ENCODE measurements around the gene ADAMTS16.

The ADAMTS16 gene

GRCh38 chr5:5335107-5335506, 195.0 kb downstream of the ADAMTS16 start:
- H3K27ac ChIP-seq (ENCODE audit: low read depth, low read length), result no peak overlapping the region
- no peaks in the 10 kb centered on the region for H3K36me3 ChIP-seq (ENCODE audit: control insufficient read depth in 1 of 2, insufficient read depth in 2 of 2, low read length in 2 of 2)
- H3K9ac ChIP-seq (ENCODE audit: low read depth in 1 of 2, low read length in 2 of 2), result no peak overlapping the region
- H3K9me3 ChIP-seq (ENCODE audit: control insufficient read depth in 1 of 2, low read length in 2 of 2), result no peaks in the 10 kb centered on the region
- no peaks in the 10 kb centered on the region for H3K4me1 ChIP-seq (ENCODE audit: control insufficient read depth in 1 of 2, insufficient read depth in 2 of 2, low read length in 2 of 2)
- no peaks in the 10 kb centered on the region for H3K27me3 ChIP-seq (ENCODE audit: control insufficient read depth in 1 of 2, insufficient read depth in 2 of 2, low read length in 2 of 2)
- H3K4me3 ChIP-seq (ENCODE audit: low read depth in 1 of 2, low read length in 2 of 2), result no peak overlapping the region

GRCh38 chr5:5335700-5336264, 195.7 kb downstream of the ADAMTS16 start:
- H3K27ac ChIP-seq (ENCODE audit: low read depth, low read length), result no peak overlapping the region
- H3K9ac ChIP-seq (ENCODE audit: low read depth in 1 of 2, low read length in 2 of 2), result no peak overlapping the region

GRCh38 chr5:5339257-5339656, 199.1 kb downstream of the ADAMTS16 start:
- H3K4me3 ChIP-seq (ENCODE audit: low read depth in 1 of 2, low read length in 2 of 2), result no peak overlapping the region
- H3K9me3 ChIP-seq (ENCODE audit: control insufficient read depth in 1 of 2, low read length in 2 of 2), result no peaks in the 10 kb centered on the region
- H3K9ac ChIP-seq (ENCODE audit: low read depth in 1 of 2, low read length in 2 of 2), result no peak overlapping the region
- H3K4me1 ChIP-seq (ENCODE audit: control insufficient read depth in 1 of 2, insufficient read depth in 2 of 2, low read length in 2 of 2), result no peaks in the 10 kb centered on the region
- H3K27ac ChIP-seq (ENCODE audit: low read depth, low read length), result no peak overlapping the region
- no peaks in the 10 kb centered on the region for H3K27me3 ChIP-seq (ENCODE audit: control insufficient read depth in 1 of 2, insufficient read depth in 2 of 2, low read length in 2 of 2)
- no peaks in the 10 kb centered on the region for H3K36me3 ChIP-seq (ENCODE audit: control insufficient read depth in 1 of 2, insufficient read depth in 2 of 2, low read length in 2 of 2)

More at GRCh38 chr5:5335700-5336264, 195.7 kb downstream of the ADAMTS16 start:
- Histone ChIP-seq H3K36me3 (ENCODE audit: control insufficient read depth in 1 of 2, insufficient read depth in 2 of 2, low read length in 2 of 2) (no peaks in the 10 kb centered on the region), H3K9me3 (ENCODE audit: control insufficient read depth in 1 of 2, low read length in 2 of 2) (no peaks in the 10 kb centered on the region), H3K4me1 (ENCODE audit: control insufficient read depth in 1 of 2, insufficient read depth in 2 of 2, low read length in 2 of 2) (no peaks in the 10 kb centered on the region), H3K27me3 (ENCODE audit: control insufficient read depth in 1 of 2, insufficient read depth in 2 of 2, low read length in 2 of 2) (no peaks in the 10 kb centered on the region), H3K4me3 (ENCODE audit: low read depth in 1 of 2, low read length in 2 of 2) (no peak overlapping the region)

- no peaks in the 10 kb centered on the region for H3K4me1 ChIP-seq (ENCODE audit: control insufficient read depth in 1 of 2, insufficient read depth in 2 of 2, low read length in 2 of 2)
- H3K36me3 ChIP-seq (ENCODE audit: control insufficient read depth in 1 of 2, insufficient read depth in 2 of 2, low read length in 2 of 2), result no peaks in the 10 kb centered on the region
- H3K27ac ChIP-seq (ENCODE audit: low read depth, low read length), result no peak overlapping the region
- H3K9me3 ChIP-seq (ENCODE audit: control insufficient read depth in 1 of 2, low read length in 2 of 2), result no peaks in the 10 kb centered on the region
- H3K9ac ChIP-seq (ENCODE audit: low read depth in 1 of 2, low read length in 2 of 2), result no peak overlapping the region
- no peaks in the 10 kb centered on the region for H3K27me3 ChIP-seq (ENCODE audit: control insufficient read depth in 1 of 2, insufficient read depth in 2 of 2, low read length in 2 of 2)
- H3K4me3 ChIP-seq (ENCODE audit: low read depth in 1 of 2, low read length in 2 of 2), result no peak overlapping the region
Observed at GRCh38 chr5:5340206-5340729, 200.1 kb downstream of the ADAMTS16 start.

- no peaks in the 10 kb centered on the region for H3K4me1 ChIP-seq (ENCODE audit: control insufficient read depth in 1 of 2, insufficient read depth in 2 of 2, low read length in 2 of 2)
- no peaks in the 10 kb centered on the region for H3K27me3 ChIP-seq (ENCODE audit: control insufficient read depth in 1 of 2, insufficient read depth in 2 of 2, low read length in 2 of 2)
- H3K9me3 ChIP-seq (ENCODE audit: control insufficient read depth in 1 of 2, low read length in 2 of 2), result no peaks in the 10 kb centered on the region
- no peaks in the 10 kb centered on the region for H3K36me3 ChIP-seq (ENCODE audit: control insufficient read depth in 1 of 2, insufficient read depth in 2 of 2, low read length in 2 of 2)
- no peak overlapping the region for H3K27ac ChIP-seq (ENCODE audit: low read depth, low read length)
- no peak overlapping the region for H3K9ac ChIP-seq (ENCODE audit: low read depth in 1 of 2, low read length in 2 of 2)
- no peak overlapping the region for H3K4me3 ChIP-seq (ENCODE audit: low read depth in 1 of 2, low read length in 2 of 2)
Observed at GRCh38 chr5:5341531-5342292, 201.6 kb downstream of the ADAMTS16 start.

GRCh38 chr5:5342784-5343183, 202.7 kb downstream of the ADAMTS16 start:
- Histone ChIP-seq H3K4me1 (ENCODE audit: control insufficient read depth in 1 of 2, insufficient read depth in 2 of 2, low read length in 2 of 2) (no peaks in the 10 kb centered on the region), H3K27me3 (ENCODE audit: control insufficient read depth in 1 of 2, insufficient read depth in 2 of 2, low read length in 2 of 2) (no peaks in the 10 kb centered on the region)

GRCh38 chr5:5343568-5343967, 203.4 kb downstream of the ADAMTS16 start:
- H3K4me1 ChIP-seq (ENCODE audit: control insufficient read depth in 1 of 2, insufficient read depth in 2 of 2, low read length in 2 of 2), result no peaks in the 10 kb centered on the region
- no peaks in the 10 kb centered on the region for H3K27me3 ChIP-seq (ENCODE audit: control insufficient read depth in 1 of 2, insufficient read depth in 2 of 2, low read length in 2 of 2)
- no peak overlapping the region for H3K4me3 ChIP-seq (ENCODE audit: low read depth in 1 of 2, low read length in 2 of 2)
- H3K36me3 ChIP-seq (ENCODE audit: control insufficient read depth in 1 of 2, insufficient read depth in 2 of 2, low read length in 2 of 2), result no peaks in the 10 kb centered on the region
- H3K9me3 ChIP-seq (ENCODE audit: control insufficient read depth in 1 of 2, low read length in 2 of 2), result no peaks in the 10 kb centered on the region
- no peak overlapping the region for H3K27ac ChIP-seq (ENCODE audit: low read depth, low read length)
- H3K9ac ChIP-seq (ENCODE audit: low read depth in 1 of 2, low read length in 2 of 2), result no peak overlapping the region

More at GRCh38 chr5:5342784-5343183, 202.7 kb downstream of the ADAMTS16 start:
- H3K36me3 ChIP-seq (ENCODE audit: control insufficient read depth in 1 of 2, insufficient read depth in 2 of 2, low read length in 2 of 2), result no peaks in the 10 kb centered on the region
- no peaks in the 10 kb centered on the region for H3K9me3 ChIP-seq (ENCODE audit: control insufficient read depth in 1 of 2, low read length in 2 of 2)
- H3K9ac ChIP-seq (ENCODE audit: low read depth in 1 of 2, low read length in 2 of 2), result no peak overlapping the region
- H3K4me3 ChIP-seq (ENCODE audit: low read depth in 1 of 2, low read length in 2 of 2), result no peak overlapping the region
- no peak overlapping the region for H3K27ac ChIP-seq (ENCODE audit: low read depth, low read length)

GRCh38 chr5:5344051-5344571, 204.0 kb downstream of the ADAMTS16 start:
- Histone ChIP-seq H3K27ac (ENCODE audit: low read depth, low read length) (no peak overlapping the region), H3K36me3 (ENCODE audit: control insufficient read depth in 1 of 2, insufficient read depth in 2 of 2, low read length in 2 of 2) (no peaks in the 10 kb centered on the region), H3K9ac (ENCODE audit: low read depth in 1 of 2, low read length in 2 of 2) (no peak overlapping the region), H3K27me3 (ENCODE audit: control insufficient read depth in 1 of 2, insufficient read depth in 2 of 2, low read length in 2 of 2) (no peaks in the 10 kb centered on the region), H3K4me1 (ENCODE audit: control insufficient read depth in 1 of 2, insufficient read depth in 2 of 2, low read length in 2 of 2) (no peaks in the 10 kb centered on the region), H3K9me3 (ENCODE audit: control insufficient read depth in 1 of 2, low read length in 2 of 2) (no peaks in the 10 kb centered on the region), H3K4me3 (ENCODE audit: low read depth in 1 of 2, low read length in 2 of 2) (no peak overlapping the region)

- Histone ChIP-seq H3K9ac (ENCODE audit: low read depth in 1 of 2, low read length in 2 of 2) (no peak overlapping the region), H3K27ac (ENCODE audit: low read depth, low read length) (no peak overlapping the region), H3K27me3 (ENCODE audit: control insufficient read depth in 1 of 2, insufficient read depth in 2 of 2, low read length in 2 of 2) (no peaks in the 10 kb centered on the region), H3K36me3 (ENCODE audit: control insufficient read depth in 1 of 2, insufficient read depth in 2 of 2, low read length in 2 of 2) (no peaks in the 10 kb centered on the region), H3K4me1 (ENCODE audit: control insufficient read depth in 1 of 2, insufficient read depth in 2 of 2, low read length in 2 of 2) (no peaks in the 10 kb centered on the region), H3K4me3 (ENCODE audit: low read depth in 1 of 2, low read length in 2 of 2) (no peak overlapping the region), H3K9me3 (ENCODE audit: control insufficient read depth in 1 of 2, low read length in 2 of 2) (no peaks in the 10 kb centered on the region)
Observed at GRCh38 chr5:5344606-5345005, 204.5 kb downstream of the ADAMTS16 start.

GRCh38 chr5:5347442-5347841, 207.3 kb downstream of the ADAMTS16 start:
- Histone ChIP-seq H3K4me1 (ENCODE audit: control insufficient read depth in 1 of 2, insufficient read depth in 2 of 2, low read length in 2 of 2) (no peaks in the 10 kb centered on the region), H3K4me3 (ENCODE audit: low read depth in 1 of 2, low read length in 2 of 2) (no peak overlapping the region), H3K27me3 (ENCODE audit: control insufficient read depth in 1 of 2, insufficient read depth in 2 of 2, low read length in 2 of 2) (no peaks in the 10 kb centered on the region), H3K9ac (ENCODE audit: low read depth in 1 of 2, low read length in 2 of 2) (no peak overlapping the region), H3K36me3 (ENCODE audit: control insufficient read depth in 1 of 2, insufficient read depth in 2 of 2, low read length in 2 of 2) (no peaks in the 10 kb centered on the region), H3K27ac (ENCODE audit: low read depth, low read length) (no peak overlapping the region), H3K9me3 (ENCODE audit: control insufficient read depth in 1 of 2, low read length in 2 of 2) (no peaks in the 10 kb centered on the region)
